Esophagus squamous epithelium (tissue), 5 donors: ENCODE data around the gene SLC2A8. TPM values are rescaled to one million over a fixed set of nuclear protein-coding genes. Genes with fewer than 3 reads are reported as not detected.
A peak's percentile ranks its signal among the peaks of the same experiment; 100 is the strongest.

Experiments used
- DNase-seq: peaks from one replicate; lab custom pipeline; 2025; lab: John Stamatoyannopoulos, UW
- H3K27ac ChIP-seq, 4 donors: fragments of 200-600 bp; sonication (generic); one replicate each; pipeline ENCODE4 v1.5.1; 2016 to 2019; ENCODE audit warnings: mild to moderate bottlenecking in 1 of 4
- H3K27me3 ChIP-seq, 4 donors: fragments of 200-600 bp; sonication (generic); 1 replicate in 3 of 4; 2 replicates in 1 of 4; pipeline versions ENCODE4 v1.5.1 to v1.6.0; 2017 to 2021; ENCODE audit warnings: antibody characterized with exemption in 1 of 4
- H3K36me3 ChIP-seq, 3 donors: fragments of 200-600 bp; sonication (generic); one replicate each; pipeline ENCODE4 v1.5.1; 2016 to 2019
- H3K4me1 ChIP-seq, 3 donors: fragments of 200-600 bp; sonication (generic); one replicate each; pipeline ENCODE4 v1.5.1; 2017 to 2019
- H3K4me3 ChIP-seq, 4 donors: fragments of 200-600 bp; sonication (generic); 1 replicate in 3 of 4; 2 replicates in 1 of 4; pipeline ENCODE4 v1.5.1; 2016 to 2019; ENCODE audit warnings: mild to moderate bottlenecking in 2 of 4, moderate library complexity in 1 of 4
- H3K9me3 ChIP-seq, 3 donors: fragments of 200-600 bp; sonication (generic); one replicate each; pipeline ENCODE4 v1.5.1; 2016 to 2019
- CTCF ChIP-seq, 6 experiments: fragments of 450-650 bp in 4 of 6; fragments of 200-600 bp in 2 of 6; sonication (generic) in 2 of 6; IDR thresholded peaks; one replicate each; pipeline ENCODE4 v1.5.1; 2016 to 2019; ENCODE audit warnings: antibody characterized with exemption in 6 of 6, mild to moderate bottlenecking in 4 of 6, moderate library complexity in 4 of 6
- POLR2A ChIP-seq, 4 donors: fragments of 450-650 bp; IDR thresholded peaks; one replicate each; pipeline ENCODE4 v1.6.1; 2017; ENCODE audit warnings: antibody characterized with exemption in 4 of 4, mild to moderate bottlenecking in 4 of 4, moderate library complexity in 3 of 4
- WGBS, 2 donors: methylation state at CpG; one replicate each; pipeline ENCODE4 v1.1.5; 2018; 5-methylcytosine and 5-hydroxymethylcytosine counted together
- intact Hi-C: fragments of 100-400 bp; cut with DNase I; formaldehyde crosslinking; loops from one replicate; pipeline ENCODE4 v1.15.0; 2022
- small RNA-seq, 4 donors: library from RNA; depleted of rRNA; stranded (forward); fragments of <200 nt; gene quantifications; one replicate each; pipeline ENCODE3, GENCODE V24; 2016
- total RNA-seq, 4 donors: library from RNA; depleted of rRNA; stranded (reverse); fragments of >200 nt; gene quantifications; one replicate each; pipeline ENCODE4 v1.1.0, GENCODE V29; 2016
- donor health status: DM: yes; HTN: yes; CAD: no.

SLC2A8 gene
- total RNA-seq, 4 donors from 2014 or later = 6.2 to 28.3 (median 16.7) TPM

- H3K4me1 ChIP-seq = peaks cover 15 to 52% (median 36%) of the 10 kb centered on the region in 3 donors
- no peak for TF ChIP-seq POLR2A (IDR thresholded peaks at IDR 0.05)
- TF ChIP-seq CTCF (IDR thresholded peaks at IDR 0.05) = no peak
- 36 to 57% methylated on average over 3 to 4 of the region's 4 CpGs for WGBS, 2 donors
- H3K27ac ChIP-seq = peak overlapping the region in 2 of 4 donors; percentile 96 to 98
- peaks cover 10 to 66% (median 28%) of the 10 kb centered on the region in 3 donors for H3K36me3 ChIP-seq
- peak overlapping the region in 3 of 4 donors; percentile 88 to 94 (median 91) for H3K4me3 ChIP-seq
- intact Hi-C loops = no loop called here
- peaks cover 0 to 4% (median 0%) of the 10 kb centered on the region in 3 donors for H3K9me3 ChIP-seq
- DNase-seq = no peak
- H3K27me3 ChIP-seq = no peaks in the 10 kb centered on the region
Measured at GRCh38 chr9:127452691-127453090, 55.7 kb downstream of the SLC2A8 start.

- no peak overlapping the region for H3K27ac ChIP-seq
- WGBS, 2 donors = 50 to 58% methylated on average over 6 of the region's 6 CpGs
- DNase-seq = no peak
- TF ChIP-seq CTCF (IDR thresholded peaks at IDR 0.05) (peak in 4 of 6 experiments; percentile 20 to 55 (median 28)), POLR2A (IDR thresholded peaks at IDR 0.05) (no peak)
- peaks cover 10 to 24% (median 15%) of the 10 kb centered on the region in 3 donors for H3K4me1 ChIP-seq
- H3K4me3 ChIP-seq = no peak overlapping the region
- peaks cover 0 to 67% (median 26%) of the 10 kb centered on the region in 3 donors for H3K36me3 ChIP-seq
- no peaks in the 10 kb centered on the region for H3K27me3 ChIP-seq
- H3K9me3 ChIP-seq = peaks cover 0 to 4% (median 0%) of the 10 kb centered on the region in 3 donors
- intact Hi-C loops = no loop called here
Measured at GRCh38 chr9:127455324-127455992, 58.5 kb downstream of the SLC2A8 start.

- Histone ChIP-seq H3K36me3 (peaks cover 9 to 86% (median 40%) of the 10 kb centered on the region in 3 donors), H3K4me3 (no peak overlapping the region), H3K27ac (no peak overlapping the region), H3K9me3 (no peaks in the 10 kb centered on the region), H3K4me1 (peaks cover 7 to 17% (median 9%) of the 10 kb centered on the region in 3 donors), H3K27me3 (no peaks in the 10 kb centered on the region)
- intact Hi-C loops = no loop called here
- WGBS, 2 donors = 73 to 80% methylated on average over 8 to 15 of the region's 17 CpGs
- no peak for DNase-seq
- no peak for TF ChIP-seq POLR2A (IDR thresholded peaks at IDR 0.05)
- no peak for TF ChIP-seq CTCF (IDR thresholded peaks at IDR 0.05)
Measured at GRCh38 chr9:127457191-127457878, 60.4 kb downstream of the SLC2A8 start.

Small RNAs within 50 kb of the gene (small RNA-seq; reads per million reads assigned to genes)
- gene SNORA65 = 437 to 1,651 (median 550) reads per million in 4 donors

Other genes with a start within 250 kb of the SLC2A8 start
- 10 to 100 TPM in 1 of 4 donors, 1 to 10 TPM in 3; 1.1 to 22.9 (median 8.2) TPM for gene GARNL3, start 132.4 kb upstream of the SLC2A8 start, total RNA-seq
- 1 to 10 TPM; 3.1 to 9.9 (median 4.7) TPM for gene ZNF79, start 27.2 kb downstream of the SLC2A8 start, total RNA-seq
- 1,000 to 10,000 TPM; 1,192 to 3,474 (median 2,165) TPM for gene RPL12, start 54.2 kb downstream of the SLC2A8 start, total RNA-seq
- 10 to 100 TPM in 3 of 4 donors, 1 to 10 TPM in 1; 8.0 to 16.2 (median 12.9) TPM for gene LRSAM1, start 54.3 kb downstream of the SLC2A8 start, total RNA-seq
- gene STXBP1, start 215.1 kb downstream of the SLC2A8 start, total RNA-seq = 10 to 100 TPM in 2 of 4 donors, 1 to 10 TPM in 2; 4.7 to 36.1 (median 12.2) TPM